Lower leg skin (tissue), 4 donors: Measurements from ENCODE around the gene CUL4A. TPM values are rescaled to one million over a fixed set of nuclear protein-coding genes. Genes with fewer than 3 reads are reported as not detected.
"Not testable (repeated sequence)": the region's sequence is repeated elsewhere in the genome, so short reads cannot be mapped to it uniquely, and the experiment has no call there.

Source experiments
- DNase-seq, 2 donors: peaks; one replicate each; pipeline ENCODE4 v3.0.0-alpha.2; 2019; ENCODE audit warnings: low spot score in 2 of 2
- H3K4me3 ChIP-seq: fragments of 200-600 bp; sonication (generic); 2 replicates; pipeline ENCODE4 v1.5.1; 2017; ENCODE audit warnings: mild to moderate bottlenecking, low read depth; ENCODE audit not compliant: poor library complexity, severe bottlenecking
- POLR2A ChIP-seq, 2 donors: fragments of 450-650 bp; IDR thresholded peaks; one replicate each; pipeline ENCODE4 v1.6.1; 2016 to 2017; ENCODE audit warnings: antibody characterized with exemption in 2 of 2, mild to moderate bottlenecking in 1 of 2, moderate library complexity in 1 of 2
- WGBS, 2 donors: methylation state at CpG; one replicate each; pipeline ENCODE4 v1.1.5; 2018; 5-methylcytosine and 5-hydroxymethylcytosine counted together
- intact Hi-C: fragments of 100-400 bp; cut with DNase I; formaldehyde crosslinking; loops from one replicate; pipeline ENCODE4 v1.15.0; 2023; ENCODE audit warnings: low total_unique reads
- total RNA-seq, 4 donors: library from RNA; depleted of rRNA; stranded (reverse); fragments of >200 nt; gene quantifications; one replicate each; pipeline ENCODE4 v1.1.0, GENCODE V29; 2016
- TF ChIP-seq, protein P1 (sequence below), 3 donors: fragments of 450-650 bp; IDR thresholded peaks; one replicate each; pipeline ENCODE4 v1.5.1; 2016; ENCODE audit warnings: antibody characterized with exemption in 3 of 3, mild to moderate bottlenecking in 3 of 3, moderate library complexity in 2 of 3

Gene CUL4A
- total RNA-seq, 4 donors from 2014 or later, result 80.7 to 146 (median 105) TPM

DNA sequence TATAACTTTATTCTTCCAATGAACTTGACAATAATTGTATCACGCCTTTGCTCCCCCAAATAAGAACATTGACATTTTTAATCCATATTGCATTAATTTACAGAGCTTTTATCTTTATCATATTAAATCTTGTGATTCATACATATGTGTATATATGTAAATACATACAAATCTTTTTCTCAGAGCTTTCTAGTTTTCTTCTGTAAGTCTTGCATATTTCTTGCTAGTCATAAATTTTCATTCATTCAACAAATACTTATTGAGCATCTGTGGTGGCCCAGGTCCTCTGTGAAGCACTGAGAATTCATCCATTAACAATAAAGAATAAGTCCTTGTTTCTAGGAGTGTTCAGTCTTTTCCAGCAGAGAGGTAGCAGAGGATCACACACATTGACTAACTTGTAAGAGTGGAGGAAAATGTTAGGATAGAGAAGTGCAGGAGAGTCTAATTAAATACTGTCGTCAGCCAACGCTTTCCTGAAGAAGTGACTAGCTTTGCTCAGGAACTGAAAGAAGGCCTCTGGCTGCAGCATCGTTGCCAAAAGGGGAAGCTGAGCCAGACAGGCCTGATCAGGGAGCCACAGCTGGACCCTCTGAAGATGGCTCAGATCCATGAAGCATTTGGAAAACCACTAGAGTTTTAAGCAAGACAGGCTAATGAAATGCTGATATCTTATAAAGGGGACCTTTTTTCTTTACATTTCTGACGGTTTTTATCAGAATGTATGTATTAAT is 49.1 kb downstream of the CUL4A start:
- WGBS, 2 donors, result 93% methylated on average over 5 of the region's 5 CpGs
- TF ChIP-seq, protein P1, sequence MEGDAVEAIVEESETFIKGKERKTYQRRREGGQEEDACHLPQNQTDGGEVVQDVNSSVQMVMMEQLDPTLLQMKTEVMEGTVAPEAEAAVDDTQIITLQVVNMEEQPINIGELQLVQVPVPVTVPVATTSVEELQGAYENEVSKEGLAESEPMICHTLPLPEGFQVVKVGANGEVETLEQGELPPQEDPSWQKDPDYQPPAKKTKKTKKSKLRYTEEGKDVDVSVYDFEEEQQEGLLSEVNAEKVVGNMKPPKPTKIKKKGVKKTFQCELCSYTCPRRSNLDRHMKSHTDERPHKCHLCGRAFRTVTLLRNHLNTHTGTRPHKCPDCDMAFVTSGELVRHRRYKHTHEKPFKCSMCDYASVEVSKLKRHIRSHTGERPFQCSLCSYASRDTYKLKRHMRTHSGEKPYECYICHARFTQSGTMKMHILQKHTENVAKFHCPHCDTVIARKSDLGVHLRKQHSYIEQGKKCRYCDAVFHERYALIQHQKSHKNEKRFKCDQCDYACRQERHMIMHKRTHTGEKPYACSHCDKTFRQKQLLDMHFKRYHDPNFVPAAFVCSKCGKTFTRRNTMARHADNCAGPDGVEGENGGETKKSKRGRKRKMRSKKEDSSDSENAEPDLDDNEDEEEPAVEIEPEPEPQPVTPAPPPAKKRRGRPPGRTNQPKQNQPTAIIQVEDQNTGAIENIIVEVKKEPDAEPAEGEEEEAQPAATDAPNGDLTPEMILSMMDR (IDR thresholded peaks at IDR 0.05), result no peak
- TF ChIP-seq POLR2A (IDR thresholded peaks at IDR 0.05), result no peak
- intact Hi-C loops, result no loop called here
- no peak for DNase-seq
- no peak overlapping the region for H3K4me3 ChIP-seq

DNA sequence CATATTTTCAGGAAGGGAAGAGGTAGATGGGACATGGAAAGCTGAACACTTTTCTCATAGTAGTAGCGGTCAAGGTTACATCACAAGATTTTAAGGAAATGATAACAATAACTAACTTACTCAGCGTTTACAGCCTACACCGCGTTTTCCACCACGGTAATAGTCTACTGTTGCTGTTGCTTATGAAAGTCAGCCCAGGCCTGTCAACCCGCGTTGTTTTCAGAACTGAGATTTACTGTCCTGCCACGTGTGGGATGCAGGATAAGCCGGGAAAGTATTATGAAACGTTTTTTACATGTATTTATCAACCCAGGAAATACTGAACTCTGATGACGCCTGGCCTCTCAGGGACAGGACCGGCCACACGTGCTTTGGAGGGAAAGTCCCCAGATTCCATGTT is 51.6 kb downstream of the CUL4A start:
- intact Hi-C loops, result no loop called here
- 87 to 90% methylated on average over 13 of the region's 13 CpGs for WGBS, 2 donors
- no peak for TF ChIP-seq POLR2A (IDR thresholded peaks at IDR 0.05)
- TF ChIP-seq, protein P1 (IDR thresholded peaks at IDR 0.05), result no peak
- no peak for DNase-seq
- no peak overlapping the region for H3K4me3 ChIP-seq

DNA sequence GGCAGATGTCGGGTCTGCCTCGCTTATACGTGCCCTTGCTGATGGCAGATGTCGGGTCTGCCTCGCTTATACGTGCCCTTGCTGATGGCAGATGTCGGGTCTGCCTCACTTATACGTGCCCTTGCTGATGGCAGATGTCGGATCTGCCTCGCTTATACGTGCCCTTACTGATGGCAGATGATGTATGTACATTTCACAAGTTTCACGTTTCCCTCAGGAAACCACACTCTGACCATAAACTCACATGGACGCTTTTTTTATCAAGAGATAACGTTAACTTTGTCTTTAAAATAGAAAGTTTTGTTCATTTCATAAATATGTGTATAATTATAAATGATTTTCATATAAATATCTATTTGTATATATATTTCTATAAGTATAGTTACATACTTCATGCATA is 53.6 kb downstream of the CUL4A start:
- WGBS, 2 donors, result 79 to 81% methylated on average over 14 of the region's 14 CpGs
- DNase-seq, H3K4me3 ChIP-seq, intact Hi-C loops: not testable (repeated sequence)

DNA sequence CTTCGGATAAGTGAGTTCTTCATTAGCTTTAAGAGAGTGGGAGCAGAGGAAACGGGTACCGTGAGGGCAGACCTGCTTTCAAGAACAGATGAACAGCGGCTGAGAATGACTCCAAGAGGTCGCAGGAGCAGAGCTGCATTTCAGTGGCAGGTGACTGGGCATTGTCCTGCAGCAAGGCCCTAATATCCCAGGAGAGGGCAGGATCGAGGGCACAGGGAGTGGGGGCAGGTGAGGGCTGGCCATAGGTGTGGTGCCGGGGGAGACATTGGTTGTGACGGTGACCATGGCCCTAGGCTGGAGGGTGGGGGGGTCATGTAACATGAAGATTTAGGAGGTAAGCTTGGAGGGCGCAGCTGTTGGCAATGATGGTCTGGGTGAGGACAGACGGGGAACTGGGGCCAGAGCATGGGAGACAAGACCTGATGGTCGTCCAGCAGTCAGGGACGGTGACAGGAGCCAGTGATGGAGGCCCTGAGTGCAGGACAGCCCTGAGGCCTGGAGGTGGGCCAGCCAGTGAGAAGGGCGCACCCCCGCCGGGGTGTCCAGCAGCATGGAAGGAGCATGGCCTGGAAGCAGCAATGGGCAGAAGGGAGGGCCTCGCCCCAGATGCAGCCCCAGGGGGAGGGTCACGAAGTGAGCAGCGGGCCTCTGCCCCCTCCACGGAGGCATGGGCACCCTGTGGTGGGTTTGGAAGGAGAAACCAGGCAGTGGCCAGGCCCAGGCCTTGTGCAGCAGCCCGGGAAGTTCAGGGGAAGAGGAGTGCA is 58.4 kb downstream of the CUL4A start:
- intact Hi-C loops, result no loop called here
- TF ChIP-seq, protein P1 (IDR thresholded peaks at IDR 0.05), result no peak
- TF ChIP-seq POLR2A (IDR thresholded peaks at IDR 0.05), result no peak
- 90 to 91% methylated on average over 20 of the region's 20 CpGs for WGBS, 2 donors
- DNase-seq, result no peak
- H3K4me3 ChIP-seq, result no peak overlapping the region

DNA sequence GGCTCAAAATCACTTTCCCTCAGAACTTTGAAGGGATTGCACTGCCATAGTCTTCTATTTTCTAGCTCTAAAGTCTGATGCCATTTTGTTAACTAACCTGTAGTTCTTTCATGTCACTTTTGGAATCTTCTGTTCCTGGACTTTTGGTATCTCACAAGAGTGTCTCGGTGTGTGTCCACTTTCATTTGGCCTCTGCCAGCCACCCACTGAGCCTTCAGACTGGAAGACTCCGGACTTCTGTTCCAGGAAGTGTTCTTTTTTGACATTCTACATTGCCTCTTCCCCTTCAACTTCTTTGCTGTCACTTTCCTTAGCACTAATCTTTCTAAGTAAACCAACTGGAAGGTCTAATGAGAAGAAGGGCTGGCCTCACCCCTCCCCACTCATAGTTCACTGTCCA is 62.6 kb downstream of the CUL4A start:
- H3K4me3 ChIP-seq, result no peak overlapping the region
- intact Hi-C loops, result loop anchor here (10.0 kb wide), 1 partner anchor 123 kb away; no protein-coding TSS in a partner anchor
- no peak for TF ChIP-seq POLR2A (IDR thresholded peaks at IDR 0.05)
- TF ChIP-seq, protein P1 (IDR thresholded peaks at IDR 0.05), result no peak
- whole genome bisulfite sequencing, 2 donors, result 85 to 87% methylated on average over 2 of the region's 2 CpGs
- DNase-seq, result no peak

DNA sequence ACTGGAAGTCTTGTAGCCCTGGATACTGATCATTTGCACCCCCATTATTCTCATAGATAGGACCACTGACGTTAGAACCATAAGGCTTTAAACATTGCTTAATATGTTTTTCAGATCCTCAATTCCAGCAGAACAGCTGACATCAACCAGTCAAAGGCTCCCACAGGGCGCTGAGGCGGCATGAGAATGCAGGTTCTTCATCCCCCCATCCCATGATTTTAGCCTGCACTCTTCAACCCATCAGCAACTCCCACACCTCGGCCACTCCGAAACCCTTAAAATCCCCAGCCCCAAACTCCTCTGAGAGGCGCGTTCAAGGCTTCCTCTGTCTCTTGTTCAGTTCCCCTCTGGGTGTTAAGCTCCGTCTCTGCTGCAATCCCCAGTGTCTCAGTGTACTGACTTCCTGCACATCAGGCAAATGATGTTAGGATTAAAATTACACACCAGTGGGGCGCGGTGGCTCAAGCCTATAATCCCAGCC is 63.3 kb downstream of the CUL4A start:
- no peak for TF ChIP-seq POLR2A (IDR thresholded peaks at IDR 0.05)
- TF ChIP-seq, protein P1 (IDR thresholded peaks at IDR 0.05), result no peak
- intact Hi-C loops, result loop anchor here (10.0 kb wide), 1 partner anchor 122 kb away; no protein-coding TSS in a partner anchor
- no peak overlapping the region for H3K4me3 ChIP-seq
- no peak for DNase-seq
- WGBS, 2 donors, result 82 to 84% methylated on average over 10 of the region's 10 CpGs
